ENCODE measurements around the gene LRRD1.
"Not testable (repeated sequence)": the region's sequence is repeated elsewhere in the genome, so short reads cannot be mapped to it uniquely, and the experiment has no call there.

LRRD1 gene

GRCh38 chr7:92178928-92179924 lies at the start of gene LRRD1:
TSS of gene LRRD1 (minus strand) at chr7:92179142. CDS start at chr7:92165202, 13,940 bp downstream.
- peak; percentile 68 to 81 for DNase-seq

GRCh38 chr7:92228742-92229141 lies 49.8 kb upstream of the LRRD1 start:
- DNase-seq: no peak

- DNase-seq: no peak
These were observed 49.2 kb upstream of the LRRD1 start for GRCh38 chr7:92228100-92228499.

DNA sequence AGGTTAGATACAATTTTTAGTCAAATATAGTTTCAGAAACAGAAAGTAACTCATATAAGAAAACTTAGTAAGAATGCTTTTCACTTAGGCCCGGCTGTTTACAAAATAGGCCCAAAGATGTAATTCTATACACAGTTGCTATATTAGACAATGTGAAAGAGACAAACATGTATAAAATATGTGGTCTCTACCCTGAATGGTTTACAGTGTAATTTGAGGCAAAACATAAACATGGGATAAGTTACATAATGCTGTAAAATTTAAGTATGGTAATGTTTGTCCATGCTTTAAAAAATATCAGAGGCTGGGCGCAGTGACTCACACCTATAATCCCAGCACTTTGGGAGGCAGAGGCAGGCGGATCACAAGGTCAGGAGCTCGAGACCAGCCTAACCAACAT lies 48.0 kb upstream of the LRRD1 start:
- no peak for DNase-seq

DNA sequence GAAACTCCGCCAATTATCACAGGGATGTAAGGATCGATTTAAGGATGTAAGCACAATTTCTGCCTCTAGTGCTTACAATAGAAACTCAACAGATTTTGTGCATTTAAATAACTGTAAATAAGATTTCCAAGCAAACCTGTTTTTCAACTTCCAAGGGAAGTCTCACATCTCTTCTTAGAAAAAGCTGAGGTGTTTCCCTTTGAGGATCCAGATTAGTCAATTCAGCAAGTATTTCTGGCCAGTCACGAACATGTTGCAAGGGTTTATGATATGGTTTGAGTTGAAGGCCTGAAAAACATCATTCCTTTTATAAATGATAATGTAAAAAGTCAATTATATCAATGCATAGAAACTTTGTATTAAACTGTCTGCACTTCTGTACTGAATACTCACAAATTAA lies 42.8 kb upstream of the LRRD1 start:
- DNase-seq: no peak

DNA sequence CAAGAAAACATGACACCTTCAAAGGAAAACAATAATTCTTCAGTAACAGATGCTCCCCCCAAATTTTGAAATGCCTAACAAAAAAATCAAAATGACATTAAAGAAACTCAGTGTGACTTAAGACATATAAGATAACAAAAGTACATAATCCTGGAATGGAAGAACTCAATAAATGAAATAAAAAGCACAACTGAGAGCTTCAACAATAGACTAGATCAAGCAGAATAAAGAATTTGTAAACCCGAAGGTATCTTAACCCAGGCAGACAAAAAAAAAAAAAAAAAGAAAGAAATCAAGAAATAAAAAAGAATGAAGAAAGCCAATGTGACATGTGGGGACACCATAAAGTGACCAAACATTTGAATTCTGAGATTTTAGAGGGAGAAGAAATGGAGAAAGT lies 27.7 kb upstream of the LRRD1 start:
- DNase-seq: no peak

DNA sequence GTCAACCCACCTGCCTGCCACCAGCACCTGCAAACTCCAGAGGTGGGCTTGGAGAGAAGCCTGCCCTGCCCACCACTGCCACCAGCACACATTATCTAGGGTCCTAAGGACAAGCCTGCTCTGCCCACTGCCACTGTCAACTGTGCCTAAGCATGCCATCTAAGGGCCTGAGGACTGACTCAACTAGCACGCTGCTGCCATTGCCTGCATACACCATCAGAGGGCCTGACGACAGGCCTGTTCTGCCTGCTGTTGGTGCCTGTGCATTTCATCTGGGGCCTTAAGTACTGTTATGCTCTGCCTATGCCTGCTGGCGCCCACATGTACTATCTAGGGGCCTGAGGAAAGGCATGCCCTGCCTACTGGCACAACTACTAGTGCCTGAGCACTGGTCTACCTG lies 27.0 kb upstream of the LRRD1 start:
- no peak for DNase-seq

- DNase-seq: no peak
These were observed 21.8 kb upstream of the LRRD1 start for GRCh38 chr7:92200791-92201190.

DNA sequence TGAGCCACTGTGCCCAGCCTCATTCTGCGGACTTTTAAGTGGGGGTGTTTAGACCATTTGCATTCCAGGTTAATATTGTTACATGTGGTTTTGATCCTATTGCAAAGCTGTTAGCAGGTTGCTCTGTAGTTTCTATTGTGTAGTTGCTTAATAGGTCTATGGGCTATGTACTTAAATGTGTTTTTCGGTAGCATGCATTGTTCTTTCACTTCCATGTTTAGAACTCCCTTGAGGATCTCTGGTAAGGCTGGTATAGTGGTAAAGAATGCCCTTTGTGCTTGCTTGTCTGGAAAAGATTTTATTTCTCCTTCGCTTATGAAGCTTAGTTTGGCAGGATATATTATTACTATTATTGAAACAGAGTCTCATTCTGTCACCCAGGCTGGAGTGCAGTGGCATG lies 13.4 kb upstream of the LRRD1 start:
- DNase-seq: no peak

GRCh38 chr7:92189246-92189645 lies 10.3 kb upstream of the LRRD1 start:
- DNase-seq: not testable (repeated sequence)

- not testable (repeated sequence) for DNase-seq
These were observed 5.4 kb upstream of the LRRD1 start for GRCh38 chr7:92184294-92184693.

DNA sequence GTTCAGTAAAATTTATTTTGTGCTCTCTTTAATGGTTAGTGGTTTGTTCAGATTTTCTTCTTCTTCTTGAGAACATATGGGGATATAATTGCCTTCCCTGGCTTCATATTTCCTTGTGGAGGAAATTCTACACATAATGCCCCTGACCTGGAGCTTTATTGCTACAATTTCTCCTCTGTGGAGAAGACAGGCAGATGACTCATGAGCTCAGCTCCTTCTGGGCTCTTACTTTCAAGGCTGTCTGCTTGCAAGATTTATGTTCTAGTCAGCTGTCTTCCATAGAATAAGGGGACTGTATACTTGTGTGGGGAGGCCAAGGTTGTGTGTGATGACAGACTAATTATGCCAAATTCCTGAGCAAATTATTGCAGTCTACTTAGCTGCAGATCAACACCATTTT lies 1.6 kb downstream of the LRRD1 start:
- DNase-seq: no peak

- not testable (repeated sequence) for DNase-seq
These were observed 9.4 kb downstream of the LRRD1 start for GRCh38 chr7:92169529-92169928.

- no peak for DNase-seq
These were observed 17.7 kb downstream of the LRRD1 start for GRCh38 chr7:92161271-92161670.

DNA sequence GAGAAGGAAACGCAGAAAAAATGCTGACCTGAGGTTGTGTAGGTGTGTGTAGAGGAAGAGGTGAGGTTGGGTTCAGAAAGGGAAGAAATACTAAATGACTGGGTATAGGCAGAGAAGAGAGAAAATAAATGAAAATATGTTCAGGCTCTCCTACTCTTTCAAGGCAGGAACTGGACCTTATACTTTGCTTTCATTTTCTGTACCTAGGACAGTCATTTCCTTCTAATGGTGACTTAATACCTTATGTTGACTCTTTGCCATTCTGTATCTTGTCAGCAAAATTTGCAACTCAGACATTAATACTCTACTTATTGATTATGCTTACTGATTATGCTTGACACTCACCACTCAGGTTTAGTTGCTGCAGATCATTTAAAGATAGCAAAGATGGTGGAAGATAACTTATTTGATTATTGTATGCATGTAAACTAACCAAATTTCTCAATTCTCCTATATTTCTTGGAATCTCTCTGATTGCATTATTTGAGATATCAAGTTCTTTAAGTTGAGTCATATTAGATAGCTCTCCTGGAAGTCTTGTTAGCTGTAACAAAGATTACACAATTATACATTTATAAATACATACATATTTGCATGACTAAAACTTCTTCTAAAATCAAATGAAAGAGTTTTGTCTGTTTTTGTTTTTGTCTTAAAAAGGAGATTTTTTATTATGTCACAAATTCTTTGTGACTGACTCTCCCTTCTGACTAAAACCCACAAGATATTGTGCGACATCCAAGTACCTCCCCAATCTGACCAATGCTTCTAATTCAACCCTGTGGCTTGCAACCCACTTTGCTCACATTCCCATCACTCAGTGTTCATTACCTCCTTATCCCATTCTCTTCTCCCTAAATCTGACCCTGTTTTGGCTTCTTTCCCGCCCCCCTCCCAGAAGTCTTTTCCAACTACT lies 20.0 kb downstream of the LRRD1 start:
- DNase-seq: no peak

DNA sequence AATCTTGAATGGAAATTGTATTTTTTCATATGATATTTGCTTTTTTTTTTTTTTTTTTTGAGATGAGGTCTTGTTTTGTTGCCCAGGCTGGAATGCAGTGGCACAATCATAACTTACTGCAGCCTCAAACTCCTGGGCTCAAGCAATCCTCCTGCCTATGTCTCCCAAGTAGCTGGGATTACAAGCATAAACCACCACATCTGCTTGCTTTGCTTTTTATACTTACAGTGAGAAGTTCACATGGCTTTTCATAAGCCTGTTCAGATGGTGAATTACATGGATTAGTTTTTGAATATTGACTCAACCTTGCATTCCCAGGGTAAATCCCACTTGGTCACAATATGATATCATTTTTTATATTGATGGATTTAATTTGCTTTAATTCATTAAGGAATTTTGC lies 22.0 kb downstream of the LRRD1 start:
- DNase-seq: no peak

- no peak for DNase-seq
These were observed 23.7 kb downstream of the LRRD1 start for GRCh38 chr7:92155108-92155739.

DNA sequence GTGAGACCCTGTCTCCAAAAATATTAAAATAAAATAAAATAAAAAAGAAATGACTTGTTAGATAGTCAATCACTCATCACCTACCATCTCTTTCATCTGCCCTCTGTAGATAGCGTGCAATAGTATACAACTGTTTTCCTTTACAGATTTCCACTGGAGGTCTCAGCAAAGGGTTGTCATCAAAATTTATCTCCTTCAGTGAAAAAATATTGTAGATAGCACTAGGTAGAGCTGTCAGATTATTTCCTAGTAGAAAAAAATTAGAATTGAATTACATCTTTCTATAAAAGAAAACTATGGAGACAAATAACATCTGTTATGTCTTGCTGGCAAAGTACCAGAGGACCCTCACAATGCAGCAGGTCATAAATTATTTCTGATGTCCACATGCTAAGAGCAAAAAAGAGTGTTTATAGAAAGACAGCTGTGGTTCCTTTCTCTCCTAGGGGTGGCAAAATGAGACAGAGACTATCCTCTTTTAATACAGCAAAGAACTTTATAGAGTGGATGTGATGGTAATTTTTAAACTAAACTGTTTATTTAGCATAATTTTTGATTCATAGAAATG lies 28.4 kb downstream of the LRRD1 start:
- no peak for DNase-seq

GRCh38 chr7:92149736-92150239 lies 29.2 kb downstream of the LRRD1 start:
- no peak for DNase-seq

DNA sequence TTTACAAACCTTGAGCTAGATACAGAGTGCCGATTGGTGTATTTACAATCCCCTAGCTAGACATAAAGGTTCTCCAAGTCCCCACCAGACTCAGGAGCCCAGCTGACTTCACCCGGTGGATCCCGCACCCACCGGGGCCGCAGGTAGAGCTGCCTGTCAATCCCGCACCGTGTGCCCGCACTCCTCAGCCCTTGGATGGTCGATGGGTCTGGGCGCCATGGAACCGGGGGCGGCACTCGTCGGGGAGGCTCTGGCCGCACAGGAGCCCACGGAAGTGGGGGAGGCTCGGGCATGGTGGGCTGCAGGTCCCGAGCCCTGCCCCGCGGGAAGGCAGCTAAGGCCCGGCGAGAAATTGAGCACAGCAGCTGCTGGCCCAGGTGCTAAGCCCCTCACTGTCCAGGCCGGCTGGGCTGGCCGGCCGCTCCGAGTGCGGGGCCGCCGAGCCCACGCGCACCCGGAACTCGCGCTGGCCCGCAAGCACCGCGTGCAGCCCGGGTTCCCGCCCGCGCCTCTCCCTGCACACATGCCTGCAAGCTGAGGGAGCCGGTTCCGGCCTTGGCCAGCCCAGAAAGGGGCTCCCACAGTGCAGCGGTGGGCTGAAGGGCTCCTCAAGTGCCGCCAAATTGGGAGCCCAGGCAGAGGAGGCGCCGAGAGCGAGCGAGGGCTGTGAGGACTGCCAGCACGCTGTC lies 35.6 kb downstream of the LRRD1 start:
- DNase-seq: not testable (repeated sequence)

GRCh38 chr7:92142791-92143190 lies 36.2 kb downstream of the LRRD1 start:
- DNase-seq: not testable (repeated sequence)

DNA sequence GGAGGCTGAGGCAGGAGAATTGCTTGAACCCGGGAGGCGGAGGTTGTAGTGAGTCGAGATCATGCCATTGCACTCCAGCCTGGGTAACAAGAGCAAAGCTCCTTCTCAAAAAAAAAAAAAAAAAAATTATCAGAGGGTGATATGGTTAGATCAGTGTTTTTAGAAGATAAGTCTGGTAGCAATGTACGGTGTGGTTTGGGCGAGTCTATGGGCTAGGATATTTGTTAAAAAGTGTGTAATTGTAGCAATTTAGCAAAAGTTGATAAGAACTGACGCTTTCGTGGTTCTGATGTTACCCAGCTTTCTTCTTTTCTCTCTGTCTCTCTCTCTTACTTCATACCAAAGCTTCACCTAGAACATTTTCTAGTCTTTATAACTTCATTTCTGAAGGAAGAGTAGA lies 37.8 kb downstream of the LRRD1 start:
- no peak for DNase-seq

Data from Kasumi-1 (cell line).